CD4-positive, CD25-positive, alpha-beta regulatory T cell (primary cell): ENCODE measurements around the gene ZNF324. TPM values are rescaled to one million over a fixed set of nuclear protein-coding genes. Genes with fewer than 3 reads are reported as not detected.

Source experiments
- ATAC-seq, 2 donors: fragments of 150-1000 bp; cut with Tn5 transposase; one replicate each; pipeline ENCODE4 v1.10.0; 2021; ENCODE audit warnings: low read depth in 2 of 2, moderate number of reproducible peaks in 2 of 2, moderate library complexity in 1 of 2
- DNase-seq, 3 donors: peaks; one replicate each; pipeline versions ENCODE4 v3.0.0 to v3.0.0-alpha.2; 2012 to 2022; ENCODE audit warnings: mixed read lengths in 1 of 3
- H3K27ac ChIP-seq: one replicate; pipeline ENCODE4 v1.7.0; 2013; ENCODE audit warnings: mild to moderate bottlenecking, low read length; ENCODE audit not compliant: insufficient read depth, poor library complexity, severe bottlenecking
- H3K27me3 ChIP-seq: one replicate; pipeline ENCODE4 v1.7.0; 2013; ENCODE audit warnings: low read length; ENCODE audit not compliant: control insufficient read depth, insufficient read depth
- H3K36me3 ChIP-seq: one replicate; pipeline ENCODE4 v1.7.0; 2013; ENCODE audit warnings: mild to moderate bottlenecking, low read length, moderate library complexity; ENCODE audit not compliant: control insufficient read depth, insufficient read depth
- H3K4me1 ChIP-seq: 2 replicates; pipeline ENCODE4 v1.7.0; 2013; ENCODE audit warnings: mild to moderate bottlenecking, low read length; ENCODE audit not compliant: insufficient read depth, control insufficient read depth, poor library complexity, severe bottlenecking
- H3K4me3 ChIP-seq: one replicate; pipeline ENCODE4 v1.7.0; 2013; ENCODE audit warnings: low read depth, mild to moderate bottlenecking, low read length, moderate library complexity
- H3K9me3 ChIP-seq, 2 experiments: 1 replicate in 1 of 2; 2 replicates in 1 of 2; pipeline ENCODE4 v1.7.0; 2013; ENCODE audit warnings: low read length in 2 of 2, mild to moderate bottlenecking in 1 of 2, moderate library complexity in 1 of 2; ENCODE audit not compliant: control insufficient read depth in 2 of 2
- H3K27ac Mint-ChIP-seq, 3 donors: one replicate each; pipeline ENCODE4 v1.8.0; 2020 to 2022; ENCODE audit warnings: mild to moderate bottlenecking in 3 of 3, mixed read lengths in 3 of 3, moderate library complexity in 2 of 3
- H3K27me3 Mint-ChIP-seq: one replicate; pipeline ENCODE4 v1.8.0; 2022; ENCODE audit warnings: mild to moderate bottlenecking, mixed read lengths
- H3K36me3 Mint-ChIP-seq: one replicate; pipeline ENCODE4 v1.8.0; 2020; ENCODE audit warnings: mixed read lengths
- H3K4me1 Mint-ChIP-seq, 4 donors: one replicate each; pipeline ENCODE4 v1.8.0; 2020 to 2022; ENCODE audit warnings: mixed read lengths in 4 of 4, mild to moderate bottlenecking in 1 of 4
- H3K4me3 Mint-ChIP-seq, 4 donors: one replicate each; pipeline ENCODE4 v1.8.0; 2020 to 2022; ENCODE audit warnings: mild to moderate bottlenecking in 4 of 4, mixed read lengths in 4 of 4, moderate library complexity in 3 of 4
- H3K9me3 Mint-ChIP-seq, 7 donors: one replicate each; pipeline ENCODE4 v1.8.0; 2020 to 2022; ENCODE audit warnings: mixed read lengths in 7 of 7, mild to moderate bottlenecking in 3 of 7, moderate library complexity in 2 of 7
- polyA plus RNA-seq, 4 donors: library from polyadenylated mRNA; unstranded; fragments of 300-500 nt; fragmentation: Illumina TruSeq; gene quantifications; one replicate each; pipeline ENCODE4 v1.2.3, GENCODE V29; 2021
- total RNA-seq: library from RNA; stranded (reverse); gene quantifications from one replicate; pipeline ENCODE4 v1.2.3, GENCODE V29; 2022

The ZNF324 gene
- total and polyA plus RNA-seq, 5 donors from 2014 or later, result 5.3 to 15.1 (median 10.6) TPM

GRCh38 chr19:58510084-58510862 lies 43.4 kb downstream of the ZNF324 start:
- peaks cover 0 to 9% (median 2%) of the 10 kb centered on the region in 7 donors for H3K9me3 Mint-ChIP-seq
- no peak overlapping the region for H3K27ac Mint-ChIP-seq
- no peak overlapping the region for H3K27ac ChIP-seq
- H3K4me1 ChIP-seq, result peaks cover 14% of the 10 kb centered on the region
- no peaks in the 10 kb centered on the region for H3K27me3 ChIP-seq
- H3K4me3 Mint-ChIP-seq, result peak overlapping the region in 1 of 4 donors; percentile 35
- no peaks in the 10 kb centered on the region for H3K36me3 ChIP-seq
- no peak overlapping the region for H3K4me3 ChIP-seq
- peaks cover 4% of the 10 kb centered on the region for H3K36me3 Mint-ChIP-seq
- peaks cover 2 to 5% of the 10 kb centered on the region in 2 experiments for H3K9me3 ChIP-seq
- DNase-seq, result no peak
- H3K27me3 Mint-ChIP-seq, result no peaks in the 10 kb centered on the region
- H3K4me1 Mint-ChIP-seq, result peaks cover 0 to 14% (median 1%) of the 10 kb centered on the region in 4 donors
- ATAC-seq, result no peak

- Histone ChIP-seq H3K9me3 (peaks cover 2 to 5% of the 10 kb centered on the region in 2 experiments), H3K4me1 (peaks cover 14% of the 10 kb centered on the region), H3K27ac (no peak within 1 kb of the TSS), H3K27me3 (no peaks in the 10 kb centered on the region), H3K36me3 (no peaks in the 10 kb centered on the region), H3K4me3 (no peak within 1 kb of the TSS)
- Mint-ChIP-seq H3K27ac (no peak within 1 kb of the TSS), H3K9me3 (peaks cover 0 to 9% (median 2%) of the 10 kb centered on the region in 7 donors), H3K36me3 (peaks cover 4% of the 10 kb centered on the region), H3K4me3 (peak within 1 kb of the TSS in 1 of 4 donors; percentile 9), H3K27me3 (no peaks in the 10 kb centered on the region), H3K4me1 (peaks cover 0 to 24% (median 4%) of the 10 kb centered on the region in 4 donors)
- ATAC-seq, result no peak
- DNase-seq, result no peak
Measured at GRCh38 chr19:58511353-58512208, 44.7 kb downstream of the ZNF324 start, which contains the start of gene SLC27A5. Gene SLC27A5 (minus strand): TSS chr19:58511992. CDS start chr19:58511955, 37 bp downstream.

GRCh38 chr19:58513213-58513693 lies 46.4 kb downstream of the ZNF324 start:
- H3K4me1 ChIP-seq, result peaks cover 23% of the 10 kb centered on the region
- no peaks in the 10 kb centered on the region for H3K27me3 ChIP-seq
- peak overlapping the region in 2 of 3 donors; percentile 65 to 71 for H3K27ac Mint-ChIP-seq
- no peaks in the 10 kb centered on the region for H3K27me3 Mint-ChIP-seq
- H3K27ac ChIP-seq, result peak overlapping the region; percentile 55
- ATAC-seq, result no peak
- no peaks in the 10 kb centered on the region for H3K9me3 Mint-ChIP-seq
- no peaks in the 10 kb centered on the region for H3K36me3 Mint-ChIP-seq
- DNase-seq, result no peak
- no peak overlapping the region for H3K4me3 ChIP-seq
- peak overlapping the region in 3 of 4 donors; percentile 24 to 82 (median 61) for H3K4me3 Mint-ChIP-seq
- peaks cover 4% of the 10 kb centered on the region for H3K36me3 ChIP-seq
- no peaks in the 10 kb centered on the region for H3K9me3 ChIP-seq
- H3K4me1 Mint-ChIP-seq, result peaks cover 0 to 33% (median 9%) of the 10 kb centered on the region in 4 donors

GRCh38 chr19:58513694-58514563 lies 47.0 kb downstream of the ZNF324 start:
- no peaks in the 10 kb centered on the region for H3K9me3 Mint-ChIP-seq
- Histone ChIP-seq H3K36me3 (peaks cover 4% of the 10 kb centered on the region), H3K27ac (peak overlapping the region; percentile 55), H3K4me1 (peaks cover 30% of the 10 kb centered on the region), H3K4me3 (peak overlapping the region; percentile 32), H3K27me3 (no peaks in the 10 kb centered on the region), H3K9me3 (no peaks in the 10 kb centered on the region)
- H3K4me1 Mint-ChIP-seq, result peaks cover 2 to 40% (median 13%) of the 10 kb centered on the region in 4 donors
- DNase-seq (peak; percentile 84 to 97 (median 92)), ATAC-seq (peak; percentile 84 to 94)
- peak overlapping the region; percentile 74 to 85 (median 80) for H3K4me3 Mint-ChIP-seq
- no peaks in the 10 kb centered on the region for H3K36me3 Mint-ChIP-seq
- H3K27ac Mint-ChIP-seq, result peak overlapping the region; percentile 71 to 90 (median 76)
- no peaks in the 10 kb centered on the region for H3K27me3 Mint-ChIP-seq

- DNase-seq, result no peak
- no peaks in the 10 kb centered on the region for H3K36me3 Mint-ChIP-seq
- Histone ChIP-seq H3K4me1 (peaks cover 34% of the 10 kb centered on the region), H3K4me3 (peak overlapping the region; percentile 32), H3K36me3 (peaks cover 4% of the 10 kb centered on the region), H3K9me3 (no peaks in the 10 kb centered on the region), H3K27ac (peak overlapping the region; percentile 14), H3K27me3 (no peaks in the 10 kb centered on the region)
- H3K27ac Mint-ChIP-seq, result peak overlapping the region in 2 of 3 donors; percentile 76 to 82
- no peaks in the 10 kb centered on the region for H3K27me3 Mint-ChIP-seq
- H3K4me3 Mint-ChIP-seq, result peak overlapping the region; percentile 61 to 85 (median 81)
- peaks cover 4 to 46% (median 17%) of the 10 kb centered on the region in 4 donors for H3K4me1 Mint-ChIP-seq
- H3K9me3 Mint-ChIP-seq, result no peaks in the 10 kb centered on the region
- no peak for ATAC-seq
Measured at GRCh38 chr19:58514564-58515022, 47.7 kb downstream of the ZNF324 start.

- DNase-seq, result no peak
- H3K36me3 ChIP-seq, result peaks cover 4% of the 10 kb centered on the region
- Mint-ChIP-seq H3K36me3 (no peaks in the 10 kb centered on the region), H3K27me3 (no peaks in the 10 kb centered on the region), H3K9me3 (no peaks in the 10 kb centered on the region), H3K4me1 (peaks cover 4 to 53% (median 21%) of the 10 kb centered on the region in 4 donors), H3K4me3 (peak overlapping the region in 3 of 4 donors; percentile 22 to 82 (median 77)), H3K27ac (peak overlapping the region in 1 of 3 donors; percentile 80)
- no peak for ATAC-seq
- H3K9me3 ChIP-seq, result no peaks in the 10 kb centered on the region
- no peaks in the 10 kb centered on the region for H3K27me3 ChIP-seq
- H3K4me1 ChIP-seq, result peaks cover 34% of the 10 kb centered on the region
- no peak overlapping the region for H3K4me3 ChIP-seq
- H3K27ac ChIP-seq, result no peak overlapping the region
Measured at GRCh38 chr19:58515259-58515658, 48.4 kb downstream of the ZNF324 start.
